HG03066 (cell line): ENCODE data around the gene TSLP.

ENCODE experiments used
- ATAC-seq: cut with Tn5 transposase; IDR thresholded peaks from one replicate; pipeline ENCODE4 v1.9.1; 2021; ENCODE audit warnings: low read depth; ENCODE audit not compliant: unreplicated experiment

Gene TSLP

GRCh38 chr5:111071413-111071812, at the start of gene TSLP:
TSS of gene TSLP (plus strand) at chr5:111071713. CDS start at chr5:111071891, 178 bp downstream.
- ATAC-seq: no peak

- no peak for ATAC-seq
Measured at GRCh38 chr5:111022301-111022700, 49.2 kb upstream of the TSLP start.

- ATAC-seq: no peak
Measured at GRCh38 chr5:111028865-111029264, 42.6 kb upstream of the TSLP start.

- ATAC-seq: no peak
Measured at GRCh38 chr5:111043712-111044506, 27.6 kb upstream of the TSLP start.

GRCh38 chr5:111058064-111058463, 13.4 kb upstream of the TSLP start:
- ATAC-seq: no peak

- ATAC-seq: no peak
Measured at GRCh38 chr5:111060169-111060568, 11.3 kb upstream of the TSLP start.

GRCh38 chr5:111061618-111062017, 9.9 kb upstream of the TSLP start:
- ATAC-seq: no peak

- peak; percentile 66 for ATAC-seq
Measured at GRCh38 chr5:111063709-111064322, 7.7 kb upstream of the TSLP start.

GRCh38 chr5:111066261-111066938, 5.1 kb upstream of the TSLP start:
- ATAC-seq: no peak

- ATAC-seq: no peak
Measured at GRCh38 chr5:111068213-111068612, 3.3 kb upstream of the TSLP start.

- ATAC-seq: no peak
Measured at GRCh38 chr5:111069839-111070238, 1.7 kb upstream of the TSLP start.

- peak; percentile 43 for ATAC-seq
Measured at GRCh38 chr5:111070272-111071134, 1.0 kb upstream of the TSLP start.

GRCh38 chr5:111072949-111073682, 1.6 kb downstream of the TSLP start:
- ATAC-seq: peak; percentile 82

- no peak for ATAC-seq
Measured at GRCh38 chr5:111074244-111074643, 2.7 kb downstream of the TSLP start.

GRCh38 chr5:111075520-111075919, 4.0 kb downstream of the TSLP start:
- ATAC-seq: no peak

- no peak for ATAC-seq
Measured at GRCh38 chr5:111076091-111076490, 4.6 kb downstream of the TSLP start.

- ATAC-seq: no peak
Measured at GRCh38 chr5:111077678-111078077, 6.2 kb downstream of the TSLP start.

GRCh38 chr5:111079846-111080245, 8.3 kb downstream of the TSLP start:
- no peak for ATAC-seq

GRCh38 chr5:111083323-111083722, 11.8 kb downstream of the TSLP start:
- ATAC-seq: no peak
